Adrenal gland (tissue), 12 donors: Measurements from ENCODE around the gene GMDS. TPM values are rescaled to one million over a fixed set of nuclear protein-coding genes. Genes with fewer than 3 reads are reported as not detected.

Experiments
- DNase-seq, 7 donors: peaks; one replicate each; pipeline ENCODE4 v3.0.0-alpha.2; 2019 to 2020
- H3K27ac ChIP-seq, 5 donors: fragments of 200-600 bp; sonication (generic) in 4 of 5; 1 replicate in 3 of 5; 2 replicates in 2 of 5; pipeline versions ENCODE4 v1.5.1 to v1.8.0; 2016 to 2020; ENCODE audit warnings: mild to moderate bottlenecking in 1 of 5
- H3K27me3 ChIP-seq: fragments of 200-600 bp; 2 replicates; pipeline ENCODE4 v1.8.0; 2021
- H3K36me3 ChIP-seq, 2 donors: fragments of 200-600 bp; replicated peaks in 1 of 2; 1 replicate in 1 of 2; 2 replicates in 1 of 2; pipeline versions ENCODE4 v1.5.1 to v1.8.0; 2018 to 2022
- H3K4me1 ChIP-seq, 2 donors: fragments of 200-600 bp; replicated peaks in 1 of 2; 1 replicate in 1 of 2; 2 replicates in 1 of 2; pipeline versions ENCODE4 v1.5.1 to v1.8.0; 2018 to 2021
- H3K4me3 ChIP-seq, 4 donors: fragments of 200-600 bp; sonication (generic) in 3 of 4; one replicate each; pipeline ENCODE4 v1.5.1; 2016 to 2018
- H3K9me3 ChIP-seq, 3 donors: fragments of 200-600 bp; sonication (generic) in 1 of 3; replicated peaks in 1 of 3; 1 replicate in 2 of 3; 2 replicates in 1 of 3; pipeline versions ENCODE4 v1.5.1 to v1.8.0; 2016 to 2021
- POLR2A ChIP-seq, 2 donors: fragments of 450-650 bp; IDR thresholded peaks; one replicate each; pipeline ENCODE4 v1.6.1; 2017; ENCODE audit warnings: antibody characterized with exemption in 2 of 2, mild to moderate bottlenecking in 2 of 2, moderate library complexity in 1 of 2
- WGBS, 4 donors: extraction: QIAGEN DNeasy Blood & Tissue Kit in 2 of 4; methylation state at CpG; one replicate each; pipeline versions ENCODE4 v1.1.5 to v1.1.7; 2013 to 2017; 5-methylcytosine and 5-hydroxymethylcytosine counted together
- intact Hi-C, 2 donors: fragments of 100-400 bp; cut with DNase I; formaldehyde crosslinking; loops; one replicate each; pipeline versions ENCODE4 v1.14.1 to v1.15.0; 2022 to 2023
- polyA plus RNA-seq, 3 donors: library from polyadenylated mRNA; stranded (reverse); fragments of 200-250 nt in 2 of 3; fragments of 350-450 nt in 1 of 3; fragmentation: Illumina TruSeq in 1 of 3; extraction: RNeasy Lipid Tissue Mini Kit (QIAGEN cat#74804) in 1 of 3; gene quantifications; one replicate each; pipeline ENCODE4 v1.2.3, GENCODE V29; 2013 to 2014
- total RNA-seq, 9 donors: library from RNA; depleted of rRNA in 4 of 9; stranded (reverse); fragments of >200 nt in 4 of 9; fragments of 120-200 nt in 1 of 9; fragmentation: NEBNext Ultra II Directional in 1 of 9; extraction: Animal tissue kit (Norgen Biotek cat#: 25700) in 1 of 9; gene quantifications; one replicate each; pipeline versions ENCODE4 v1.1.0 to v1.2.4, GENCODE V29; 2013 to 2023
- TF ChIP-seq, protein P1 (sequence below), 6 experiments: fragments of 450-650 bp in 4 of 6; fragments of 200-600 bp in 2 of 6; sonication (generic) in 1 of 6; IDR thresholded peaks; 1 replicate in 5 of 6; 2 replicates in 1 of 6; pipeline versions ENCODE4 v1.5.1 to v1.8.0; 2016 to 2021; ENCODE audit warnings: antibody characterized with exemption in 6 of 6, mild to moderate bottlenecking in 2 of 6, moderate library complexity in 1 of 6
- donor health status: healthy with polysubstance abuse.
- donor health status: Bipolar disorder and iron deficiency.
- donor health status: DM: yes; HTN: yes; CAD: no.
- donor health status: DM: no; HTN: no; CAD: no.
- donor health status: DM: no; HTN: no; CAD: no.
- donor health status: DM: yes; HTN: yes; CAD: no.

GMDS gene
- total and polyA plus RNA-seq, 12 donors: 8.5 to 39.2 (median 15.2) TPM

GRCh38 chr6:2124260-2124709 is 121.1 kb downstream of the GMDS start:
- no peak overlapping the region for H3K4me3 ChIP-seq
- intact Hi-C loops: no loop called here
- no peaks in the 10 kb centered on the region for H3K36me3 ChIP-seq
- no peaks in the 10 kb centered on the region for H3K4me1 ChIP-seq
- H3K9me3 ChIP-seq: no peaks in the 10 kb centered on the region
- 74 to 91% (median 76%) methylated on average over 11 of the region's 11 CpGs for WGBS, 4 donors
- no peak for TF ChIP-seq POLR2A (IDR thresholded peaks at IDR 0.05)
- TF ChIP-seq, protein P1, sequence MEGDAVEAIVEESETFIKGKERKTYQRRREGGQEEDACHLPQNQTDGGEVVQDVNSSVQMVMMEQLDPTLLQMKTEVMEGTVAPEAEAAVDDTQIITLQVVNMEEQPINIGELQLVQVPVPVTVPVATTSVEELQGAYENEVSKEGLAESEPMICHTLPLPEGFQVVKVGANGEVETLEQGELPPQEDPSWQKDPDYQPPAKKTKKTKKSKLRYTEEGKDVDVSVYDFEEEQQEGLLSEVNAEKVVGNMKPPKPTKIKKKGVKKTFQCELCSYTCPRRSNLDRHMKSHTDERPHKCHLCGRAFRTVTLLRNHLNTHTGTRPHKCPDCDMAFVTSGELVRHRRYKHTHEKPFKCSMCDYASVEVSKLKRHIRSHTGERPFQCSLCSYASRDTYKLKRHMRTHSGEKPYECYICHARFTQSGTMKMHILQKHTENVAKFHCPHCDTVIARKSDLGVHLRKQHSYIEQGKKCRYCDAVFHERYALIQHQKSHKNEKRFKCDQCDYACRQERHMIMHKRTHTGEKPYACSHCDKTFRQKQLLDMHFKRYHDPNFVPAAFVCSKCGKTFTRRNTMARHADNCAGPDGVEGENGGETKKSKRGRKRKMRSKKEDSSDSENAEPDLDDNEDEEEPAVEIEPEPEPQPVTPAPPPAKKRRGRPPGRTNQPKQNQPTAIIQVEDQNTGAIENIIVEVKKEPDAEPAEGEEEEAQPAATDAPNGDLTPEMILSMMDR (IDR thresholded peaks at IDR 0.05): no peak
- peak in 2 of 7 donors; percentile 27 to 29 for DNase-seq
- H3K27me3 ChIP-seq: no peaks in the 10 kb centered on the region
- H3K27ac ChIP-seq: no peak overlapping the region

- no peaks in the 10 kb centered on the region for H3K4me1 ChIP-seq
- no peak for TF ChIP-seq POLR2A (IDR thresholded peaks at IDR 0.05)
- TF ChIP-seq, protein P1 (IDR thresholded peaks at IDR 0.05): no peak
- intact Hi-C loops: no loop called here
- no peaks in the 10 kb centered on the region for H3K9me3 ChIP-seq
- DNase-seq: no peak
- H3K27ac ChIP-seq: no peak overlapping the region
- 92 to 99% (median 94%) methylated on average over 3 of the region's 3 CpGs for WGBS, 4 donors
- H3K27me3 ChIP-seq: no peaks in the 10 kb centered on the region
- no peaks in the 10 kb centered on the region for H3K36me3 ChIP-seq
- no peak overlapping the region for H3K4me3 ChIP-seq
These were observed 124.5 kb downstream of the GMDS start for GRCh38 chr6:2120912-2121311.

- no peak for DNase-seq
- Histone ChIP-seq H3K4me1 (no peaks in the 10 kb centered on the region), H3K9me3 (no peaks in the 10 kb centered on the region), H3K36me3 (no peaks in the 10 kb centered on the region), H3K27ac (no peak overlapping the region), H3K4me3 (no peak overlapping the region), H3K27me3 (no peaks in the 10 kb centered on the region)
- intact Hi-C loops: no loop called here
- 94 to 97% (median 95%) methylated on average over 1 of the region's 1 CpG for WGBS, 4 donors
- TF ChIP-seq, protein P1 (IDR thresholded peaks at IDR 0.05): no peak
- no peak for TF ChIP-seq POLR2A (IDR thresholded peaks at IDR 0.05)
These were observed 126.1 kb downstream of the GMDS start for GRCh38 chr6:2119275-2119674.

DNA sequence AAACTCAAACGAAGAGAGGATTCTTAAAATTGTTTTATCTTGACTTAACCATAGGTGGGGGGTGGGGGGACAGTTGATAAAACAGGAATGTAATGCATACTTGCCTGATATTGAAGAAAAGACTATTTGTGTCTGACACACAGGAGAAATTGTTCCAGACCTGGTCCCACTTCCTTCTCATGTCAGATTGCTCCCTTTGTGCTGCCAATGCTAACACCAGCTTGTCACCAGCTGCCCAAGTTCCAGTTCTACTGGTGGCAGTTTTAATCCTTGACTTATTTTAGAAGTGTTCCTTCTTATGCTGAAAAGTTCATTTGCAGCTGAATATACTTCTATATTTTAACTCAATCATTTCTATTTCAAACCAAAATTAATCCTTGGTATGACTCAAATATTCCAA is 127.3 kb downstream of the GMDS start:
- TF ChIP-seq, protein P1 (IDR thresholded peaks at IDR 0.05): no peak
- no peak for TF ChIP-seq POLR2A (IDR thresholded peaks at IDR 0.05)
- Histone ChIP-seq H3K27me3 (no peaks in the 10 kb centered on the region), H3K27ac (no peak overlapping the region), H3K4me3 (no peak overlapping the region), H3K9me3 (no peaks in the 10 kb centered on the region), H3K36me3 (no peaks in the 10 kb centered on the region), H3K4me1 (no peaks in the 10 kb centered on the region)
- 46 to 88% (median 70%) methylated on average over 1 of the region's 1 CpG for WGBS, 4 donors
- DNase-seq: no peak
- intact Hi-C loops: no loop called here
